Gastroesophageal sphincter (tissue), 3 donors: ENCODE data around the gene TEX38.
A peak's percentile ranks its signal among the peaks of the same experiment; 100 is the strongest.

Experiments used
- POLR2A ChIP-seq, 2 donors: fragments of 450-650 bp; IDR thresholded peaks; one replicate each; pipeline ENCODE4 v1.6.1; 2017; ENCODE audit warnings: antibody characterized with exemption in 2 of 2, mild to moderate bottlenecking in 2 of 2, moderate library complexity in 1 of 2
- TF ChIP-seq, protein P1 (sequence below), 4 experiments: fragments of 200-600 bp in 2 of 4; fragments of 450-650 bp in 2 of 4; sonication (generic) in 1 of 4; IDR thresholded peaks; one replicate each; pipeline ENCODE4 v1.5.1; 2017 to 2019; ENCODE audit warnings: antibody characterized with exemption in 4 of 4, mild to moderate bottlenecking in 2 of 4, moderate library complexity in 2 of 4

GRCh38 chr1:46667782-46668760 lies 3.6 kb upstream of the TEX38 start, which contains the start of gene ATPAF1:
- TF ChIP-seq POLR2A (IDR thresholded peaks at IDR 0.05) = peak; percentile 54 to 63
- TF ChIP-seq, protein P1, sequence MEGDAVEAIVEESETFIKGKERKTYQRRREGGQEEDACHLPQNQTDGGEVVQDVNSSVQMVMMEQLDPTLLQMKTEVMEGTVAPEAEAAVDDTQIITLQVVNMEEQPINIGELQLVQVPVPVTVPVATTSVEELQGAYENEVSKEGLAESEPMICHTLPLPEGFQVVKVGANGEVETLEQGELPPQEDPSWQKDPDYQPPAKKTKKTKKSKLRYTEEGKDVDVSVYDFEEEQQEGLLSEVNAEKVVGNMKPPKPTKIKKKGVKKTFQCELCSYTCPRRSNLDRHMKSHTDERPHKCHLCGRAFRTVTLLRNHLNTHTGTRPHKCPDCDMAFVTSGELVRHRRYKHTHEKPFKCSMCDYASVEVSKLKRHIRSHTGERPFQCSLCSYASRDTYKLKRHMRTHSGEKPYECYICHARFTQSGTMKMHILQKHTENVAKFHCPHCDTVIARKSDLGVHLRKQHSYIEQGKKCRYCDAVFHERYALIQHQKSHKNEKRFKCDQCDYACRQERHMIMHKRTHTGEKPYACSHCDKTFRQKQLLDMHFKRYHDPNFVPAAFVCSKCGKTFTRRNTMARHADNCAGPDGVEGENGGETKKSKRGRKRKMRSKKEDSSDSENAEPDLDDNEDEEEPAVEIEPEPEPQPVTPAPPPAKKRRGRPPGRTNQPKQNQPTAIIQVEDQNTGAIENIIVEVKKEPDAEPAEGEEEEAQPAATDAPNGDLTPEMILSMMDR (IDR thresholded peaks at IDR 0.05) = no peak
